Tongue (tissue), 2 donors: ENCODE results near the gene ZBTB25. TPM values are rescaled to one million over a fixed set of nuclear protein-coding genes. Genes with fewer than 3 reads are reported as not detected.

Source experiments
- DNase-seq: peaks from one replicate; pipeline ENCODE4 v3.0.0-alpha.2; 2015
- total RNA-seq: library from RNA; depleted of rRNA; stranded (reverse); fragments of >200 nt; gene quantifications from one replicate; pipeline ENCODE4 v1.2.3, GENCODE V29; 2014

ZBTB25 gene
- total RNA-seq, 1 donor from 2014 or later = 5.9 TPM

GRCh38 chr14:64476438-64476837 lies 27.2 kb downstream of the ZBTB25 start:
- no peak for DNase-seq

DNA sequence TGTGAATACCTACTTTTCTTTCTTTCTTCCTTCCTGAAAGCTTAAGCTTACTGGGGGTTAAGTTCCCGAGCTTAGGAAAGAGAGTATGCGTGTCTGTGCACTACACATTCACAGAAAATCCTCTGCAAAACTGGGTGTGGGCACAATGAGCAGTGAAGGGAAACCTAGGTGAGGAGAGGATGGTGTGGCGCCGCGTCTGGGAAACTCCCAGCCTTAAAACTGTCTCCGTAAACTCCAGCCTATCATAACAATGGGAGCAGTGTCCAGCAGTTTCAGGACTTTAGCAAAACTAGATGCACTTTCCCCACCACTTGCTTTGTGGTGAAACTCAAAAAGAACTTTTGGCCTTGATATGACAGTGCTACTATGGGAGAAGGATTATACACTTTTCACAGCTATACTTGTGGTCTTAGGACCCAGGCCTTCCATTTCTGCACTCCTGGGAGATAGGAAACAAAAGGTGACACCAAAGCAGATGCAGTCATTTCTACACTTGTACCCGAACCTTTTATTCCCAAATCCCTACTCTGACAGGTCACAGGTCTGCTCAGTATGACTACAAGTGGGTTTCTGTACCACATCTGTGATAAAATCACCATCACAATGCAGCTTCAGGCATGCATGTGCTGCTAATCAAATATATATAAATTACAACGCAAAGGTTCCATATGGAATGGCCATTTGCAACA lies 27.9 kb downstream of the ZBTB25 start:
- DNase-seq = peak; percentile 6

- no peak for DNase-seq
Observed at GRCh38 chr14:64474698-64475097, 28.9 kb downstream of the ZBTB25 start.

- DNase-seq = no peak
Observed at GRCh38 chr14:64474041-64474440, 29.6 kb downstream of the ZBTB25 start.

- DNase-seq = no peak
Observed at GRCh38 chr14:64468451-64468850, 35.2 kb downstream of the ZBTB25 start.

- no peak for DNase-seq
Observed at GRCh38 chr14:64467566-64467965, 36.1 kb downstream of the ZBTB25 start.

- DNase-seq = no peak
Observed at GRCh38 chr14:64467101-64467500, 36.5 kb downstream of the ZBTB25 start.

GRCh38 chr14:64465831-64466554 lies 37.6 kb downstream of the ZBTB25 start:
- peak; percentile 64 for DNase-seq

DNA sequence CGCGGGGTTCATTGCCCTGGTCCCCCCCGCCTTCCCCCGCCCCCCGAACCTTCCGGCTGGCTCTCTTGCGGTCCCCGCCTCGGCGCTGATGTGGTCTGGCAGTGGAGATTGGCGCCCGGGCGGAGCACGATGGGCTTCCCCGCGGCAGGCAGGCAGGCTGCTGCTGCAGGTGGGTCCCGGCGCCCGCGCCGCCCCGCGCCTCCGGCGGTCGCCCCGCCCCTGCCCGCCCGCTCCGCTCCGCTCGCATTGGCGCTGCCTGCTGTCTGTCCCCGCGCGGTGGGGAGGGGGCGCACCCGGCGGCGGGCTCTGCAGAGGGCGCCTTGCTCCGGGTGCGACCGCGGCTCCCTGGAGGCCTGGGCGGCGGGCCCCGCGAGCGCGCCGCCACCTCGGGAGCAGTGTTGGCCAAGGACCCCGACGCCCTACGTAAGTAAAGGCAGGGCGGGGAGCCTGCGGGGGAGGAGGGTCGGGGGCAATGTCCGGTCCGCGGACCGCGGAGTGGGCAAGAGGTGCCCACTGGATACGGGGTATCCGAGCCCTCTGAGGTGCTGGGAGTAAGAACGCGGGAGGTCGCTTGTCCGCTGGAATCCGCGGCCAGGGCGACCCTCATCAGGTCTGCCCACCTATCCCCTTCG lies 38.3 kb downstream of the ZBTB25 start, which contains the start of gene AKAP5:
Gene AKAP5 (plus strand): TSS at position 309 of the 632 bp plus-strand sequence. CDS start 2,896 bp downstream, outside the sequence.
- peak; percentile 82 for DNase-seq

DNA sequence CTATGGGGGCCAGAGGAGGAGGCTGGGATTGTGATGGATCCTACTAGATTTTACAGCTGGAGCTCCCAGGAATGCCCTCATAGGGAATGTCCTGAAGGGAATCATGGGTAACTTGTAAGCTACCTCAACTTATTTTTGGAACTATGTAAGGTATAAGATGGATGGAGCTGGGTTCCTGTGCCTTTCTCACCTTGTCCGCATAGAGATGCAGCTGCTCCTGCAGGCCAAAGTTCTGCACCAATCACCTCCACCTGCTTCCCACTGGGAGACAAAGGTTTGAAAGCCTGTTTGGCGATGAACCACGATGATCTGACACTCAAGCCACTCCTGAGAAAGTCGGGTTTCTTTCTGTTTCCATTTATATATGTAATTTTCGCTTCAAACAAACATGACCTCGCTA lies 39.0 kb downstream of the ZBTB25 start:
- no peak for DNase-seq

DNA sequence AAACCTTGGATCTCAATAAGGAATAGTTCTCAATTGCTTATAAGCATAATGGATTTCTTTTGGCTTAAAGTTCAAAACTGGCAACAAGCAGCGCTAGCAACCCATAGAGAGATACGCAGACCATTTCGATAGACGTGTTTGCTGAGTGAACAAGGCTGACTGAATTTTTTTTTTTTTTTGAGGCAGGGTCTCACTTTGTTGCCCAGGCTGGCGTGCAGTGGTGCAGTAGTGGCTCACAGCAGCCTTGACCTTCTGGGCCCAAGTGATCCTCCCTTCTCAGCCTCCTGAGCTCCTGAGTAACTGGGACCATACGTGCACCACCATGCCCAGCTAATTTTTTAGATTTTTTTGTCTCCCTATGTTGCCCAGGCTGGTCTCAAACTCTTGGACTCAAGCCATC lies 39.8 kb downstream of the ZBTB25 start:
- no peak for DNase-seq

DNA sequence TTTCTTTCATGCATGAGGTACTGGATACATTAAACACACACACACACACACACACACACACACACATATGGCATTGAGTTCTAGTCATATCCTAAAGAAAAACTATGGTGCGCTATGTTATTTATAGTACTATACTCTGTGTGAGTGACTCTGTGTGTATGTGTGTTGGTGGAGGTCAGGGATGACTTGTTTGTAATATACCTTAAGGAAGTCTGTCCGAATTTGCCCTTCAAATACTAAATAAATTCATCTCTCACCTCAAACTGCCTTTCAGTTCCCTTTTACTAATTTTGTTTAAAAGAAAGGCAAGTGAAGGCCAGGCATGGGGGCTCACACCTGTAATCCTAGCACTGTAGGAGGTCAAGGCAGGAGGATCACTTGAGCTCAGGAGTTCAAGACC lies 40.4 kb downstream of the ZBTB25 start:
- DNase-seq = no peak

GRCh38 chr14:64461221-64461620 lies 42.4 kb downstream of the ZBTB25 start:
- DNase-seq = no peak

GRCh38 chr14:64459405-64460136 lies 44.1 kb downstream of the ZBTB25 start:
- no peak for DNase-seq

- no peak for DNase-seq
Observed at GRCh38 chr14:64454671-64455070, 49.0 kb downstream of the ZBTB25 start.

GRCh38 chr14:64450255-64450654 lies 53.4 kb downstream of the ZBTB25 start:
- no peak for DNase-seq

DNA sequence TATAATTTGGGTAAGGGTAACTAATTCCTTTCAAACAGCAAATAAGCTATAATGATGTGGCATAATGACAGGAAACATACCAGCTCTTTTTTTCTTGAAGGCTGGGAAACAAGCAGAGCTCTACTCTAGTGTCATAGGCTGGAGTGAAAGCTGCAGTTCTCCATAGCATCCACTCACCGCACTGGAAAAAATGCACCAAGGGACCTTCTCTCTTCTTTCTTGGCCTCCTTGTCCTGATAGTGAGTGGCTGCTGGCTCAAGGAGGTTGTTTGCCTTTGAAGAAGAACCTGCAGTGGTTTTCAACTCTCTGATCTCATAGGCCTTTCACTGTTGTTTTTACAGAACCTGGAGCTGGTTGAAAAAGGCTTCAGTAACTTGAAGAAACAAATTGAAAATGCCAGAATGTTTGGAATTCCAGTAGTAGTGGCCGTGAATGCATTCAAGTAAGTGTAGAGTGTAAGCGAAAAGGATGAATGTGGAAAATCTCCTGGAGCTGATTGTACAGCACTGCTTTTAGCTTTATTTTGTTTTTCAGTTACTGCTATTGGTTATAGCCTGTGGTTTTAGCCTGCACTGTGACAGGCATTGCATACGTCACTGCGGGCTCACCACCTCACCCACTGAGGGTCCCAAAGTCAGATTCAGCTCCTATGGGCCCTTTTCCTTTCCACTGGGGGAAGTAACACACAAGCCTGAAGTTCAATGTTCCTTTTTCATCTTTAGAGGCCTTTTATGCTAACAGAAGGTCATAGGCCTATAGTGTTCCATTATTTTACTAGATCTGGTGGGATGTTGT lies 55.6 kb downstream of the ZBTB25 start:
- DNase-seq = no peak

- DNase-seq = no peak
Observed at GRCh38 chr14:64444984-64445845, 58.4 kb downstream of the ZBTB25 start.

DNA sequence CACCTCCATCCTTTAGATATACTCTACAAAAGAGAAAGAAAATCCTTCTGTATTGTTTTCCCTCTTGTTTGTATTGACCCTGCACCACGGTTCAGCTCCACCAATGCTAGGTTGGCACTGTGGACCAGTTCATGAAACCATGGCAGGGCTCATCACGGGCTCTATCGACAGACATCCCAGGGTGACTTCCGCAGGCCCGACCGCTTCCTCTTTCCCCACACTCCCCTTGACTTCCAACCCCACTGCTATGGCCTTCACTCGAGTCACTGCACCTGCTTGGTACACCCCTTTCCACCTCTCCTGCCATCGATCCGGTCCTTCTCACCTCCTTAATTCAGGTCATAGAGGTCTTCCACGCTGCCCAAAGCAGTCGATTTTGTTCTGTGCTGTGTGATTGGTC lies 59.5 kb downstream of the ZBTB25 start:
- no peak for DNase-seq

GRCh38 chr14:64442300-64442988 lies 61.2 kb downstream of the ZBTB25 start:
- DNase-seq = no peak
